GM12878 (cell line): ENCODE data around the gene ALB. TPM values are rescaled to one million over a fixed set of nuclear protein-coding genes. Genes with fewer than 3 reads are reported as not detected.

Source experiments
- ATAC-seq: fragments of 200-7000 bp; cut with Tn5 transposase; 3 replicates; pipeline ENCODE4 v1.9.1; 2020; ENCODE audit warnings: mild to moderate bottlenecking, moderate library complexity
- BruUV-seq: library from RNA; stranded (reverse); fragments of 400-500 nt; replicated peaks from 2 replicates; lab custom pipeline; 2021; lab: Mats Ljungman, UMichigan
- CTCF ChIA-PET: fragments of 300-600 bp; sonication (Branson Sonifier 250); formaldehyde crosslinking; extraction: SDS; loops from one replicate; lab custom pipeline; 2021; ENCODE audit warnings: inconsistent platforms; lab: Yijun Ruan, JAX
- POLR2A ChIA-PET: fragments of 350-600 bp; formaldehyde crosslinking; extraction: SDS; loops from one replicate; lab custom pipeline; 2021; ENCODE audit warnings: inconsistent platforms; lab: Charles Lee
- RAD21 ChIA-PET: fragments of 300-600 bp; sonication (Branson Sonifier 250); formaldehyde crosslinking; loops from one replicate; lab custom pipeline; 2023; ENCODE audit warnings: antibody characterized with exemption; ENCODE audit not compliant: unreplicated experiment; lab: Charles Lee
- SMC1A ChIA-PET: fragments of 300-600 bp; sonication (Branson Sonifier 250); formaldehyde crosslinking; loops from one replicate; lab custom pipeline; 2023; ENCODE audit not compliant: unreplicated experiment, uncharacterized antibody; lab: Charles Lee
- DNase-seq: peaks from one replicate; pipeline ENCODE4 v3.0.0-alpha.2; 2011; ENCODE audit warnings: low read depth, low spot score
- FAIRE-seq: peaks from 3 replicates; lab custom pipeline; 2011; peaks lifted over from hg19 to GRCh38; lab: Jason Lieb, UNC
- H2AFZ ChIP-seq: 2 replicates; pipeline ENCODE4 v1.6.0; 2011; ENCODE audit warnings: low read depth, low read length, control low read depth; ENCODE audit not compliant: control insufficient read depth
- H3K27ac ChIP-seq: 2 replicates; pipeline ENCODE4 v1.5.1; 2011; ENCODE audit warnings: control low read depth; ENCODE audit not compliant: control insufficient read depth, insufficient read depth
- H3K27me3 ChIP-seq, 2 experiments: replicated peaks in 1 of 2; 2 replicates each; pipeline versions ENCODE4 v1.6.0 to v1.6.1; 2011; ENCODE audit warnings: low read length in 1 of 2; ENCODE audit not compliant: control insufficient read depth in 2 of 2, insufficient read depth in 2 of 2
- H3K36me3 ChIP-seq, 2 experiments: 2 replicates each; pipeline ENCODE4 v1.5.1; 2011; ENCODE audit warnings: low read length in 1 of 2; ENCODE audit not compliant: control insufficient read depth in 2 of 2, insufficient read depth in 2 of 2
- H3K4me1 ChIP-seq: 2 replicates; pipeline ENCODE4 v1.6.1; 2011; ENCODE audit warnings: mild to moderate bottlenecking, low read length, moderate library complexity, mixed read lengths; ENCODE audit not compliant: control insufficient read depth, insufficient read depth
- H3K4me2 ChIP-seq: 2 replicates; pipeline ENCODE4 v1.6.0; 2011; ENCODE audit warnings: control low read depth; ENCODE audit not compliant: control insufficient read depth, insufficient read depth
- H3K4me3 ChIP-seq: fragments of 200-600 bp; sonication (generic); 2 replicates; pipeline ENCODE4 v1.5.1; 2016
- H3K79me2 ChIP-seq: 2 replicates; pipeline ENCODE4 v1.6.0; 2011; ENCODE audit warnings: low read length; ENCODE audit not compliant: control insufficient read depth, insufficient read depth
- H3K9ac ChIP-seq: 2 replicates; pipeline ENCODE4 v1.8.0; 2011; ENCODE audit warnings: low read length, control low read depth, mixed read lengths; ENCODE audit not compliant: control insufficient read depth, insufficient read depth
- H3K9me3 ChIP-seq: replicated peaks from 3 replicates; pipeline ENCODE4 v1.5.1; 2011; ENCODE audit warnings: mild to moderate bottlenecking, low read length; ENCODE audit not compliant: control insufficient read depth, insufficient read depth
- H4K20me1 ChIP-seq: 2 replicates; pipeline ENCODE4 v1.6.0; 2011; ENCODE audit not compliant: control insufficient read depth, insufficient read depth
- ATF2 ChIP-seq: IDR thresholded peaks from 2 replicates; pipeline ENCODE4 v1.6.1; 2012; ENCODE audit warnings: low read length, inconsistent platforms
- HCFC1 ChIP-seq: fragments of 150-350 bp; IDR thresholded peaks from 2 replicates; pipeline ENCODE4 v1.6.1; 2014; ENCODE audit warnings: low read length
- KAT2A ChIP-seq: conservative IDR thresholded peaks from 2 replicates; pipeline ENCODE4 v1.6.1; 2011; ENCODE audit warnings: low read depth, low read length; ENCODE audit not compliant: control insufficient read depth
- MLLT1 ChIP-seq: fragments of 450-650 bp; IDR thresholded peaks from 2 replicates; pipeline ENCODE4 v1.6.1; 2016; ENCODE audit warnings: mild to moderate bottlenecking
- NRF1 ChIP-seq: conservative IDR thresholded peaks from 2 replicates; pipeline ENCODE4 v1.6.1; 2011; ENCODE audit warnings: mild to moderate bottlenecking, low read depth, low read length, improper control_type of control experiment
- TCF7 ChIP-seq: IDR thresholded peaks from 2 replicates; pipeline ENCODE4 v1.6.1; 2014; ENCODE audit warnings: antibody characterized with exemption, borderline replicate concordance
- ZNF592 ChIP-seq: fragments of 450-650 bp; IDR thresholded peaks from 2 replicates; pipeline ENCODE4 v1.6.1; 2017; ENCODE audit warnings: mild to moderate bottlenecking, moderate library complexity
- ZNF622 ChIP-seq: fragments of 450-650 bp; IDR thresholded peaks from 2 replicates; pipeline ENCODE4 v1.6.1; 2017; ENCODE audit warnings: mild to moderate bottlenecking, inconsistent platforms
- ZSCAN29 ChIP-seq: fragments of 450-650 bp; IDR thresholded peaks from 2 replicates; pipeline ENCODE4 v1.6.1; 2017; ENCODE audit warnings: mild to moderate bottlenecking, moderate library complexity
- WGBS: methylation state at CpG from one replicate; pipeline ENCODE4 v1.1.6; 2016; ENCODE audit warnings: low lambda C conversion rate; ENCODE audit not compliant: insufficient replicate concordance, insufficient coverage; ENCODE audit errors: missing lambda C conversion rate; 5-methylcytosine and 5-hydroxymethylcytosine counted together
- in situ Hi-C: fragments of 300-500 bp; cut with MboI; formaldehyde crosslinking; loops from 9 replicates; pipeline ENCODE4 v1.14.3; 2018; ENCODE audit warnings: mixed read lengths
- intact Hi-C: fragments of 100-400 bp; cut with micrococcal nuclease; formaldehyde crosslinking; loops from one replicate; pipeline ENCODE4 v1.14.2; 2022; ENCODE audit not compliant: unreplicated experiment
- polyA plus RNA-seq, 11 experiments: library from polyadenylated mRNA; depleted of rRNA in 4 of 11; unstranded in 6 of 11; stranded (reverse) in 5 of 11; fragments of >200 nt; fragmentation: Nextera tagmentation in 4 of 11; fragmentation: Illumina TruSeq in 1 of 11; extraction: Ambion mirVana in 4 of 11; extraction: Trizol in 1 of 11; gene quantifications; 1 replicate in 1 of 11; 2 replicates in 10 of 11; pipeline versions ENCODE4 v1.2.1 to v1.2.3, GENCODE V29; 2011 to 2016; ENCODE audit warnings: inconsistent platforms in 2 of 11, missing spikeins in 2 of 11, low read depth in 1 of 11
- total RNA-seq, 4 experiments: library from RNA; depleted of rRNA in 3 of 4; stranded (reverse); fragments of >200 nt in 3 of 4; fragmentation: Illumina TruSeq in 1 of 4; extraction: Trizol in 1 of 4; gene quantifications; 2 replicates each; pipeline versions ENCODE4 v1.2.1 to v1.2.3, GENCODE V29; 2013 to 2021

The ALB gene
- total and polyA plus RNA-seq, 10 of the 15 experiments (the other 5 are each of a cell fraction or from before 2014, with no cell fraction given) = 0.05 to 29.0 TPM; not detected in 8

DNA sequence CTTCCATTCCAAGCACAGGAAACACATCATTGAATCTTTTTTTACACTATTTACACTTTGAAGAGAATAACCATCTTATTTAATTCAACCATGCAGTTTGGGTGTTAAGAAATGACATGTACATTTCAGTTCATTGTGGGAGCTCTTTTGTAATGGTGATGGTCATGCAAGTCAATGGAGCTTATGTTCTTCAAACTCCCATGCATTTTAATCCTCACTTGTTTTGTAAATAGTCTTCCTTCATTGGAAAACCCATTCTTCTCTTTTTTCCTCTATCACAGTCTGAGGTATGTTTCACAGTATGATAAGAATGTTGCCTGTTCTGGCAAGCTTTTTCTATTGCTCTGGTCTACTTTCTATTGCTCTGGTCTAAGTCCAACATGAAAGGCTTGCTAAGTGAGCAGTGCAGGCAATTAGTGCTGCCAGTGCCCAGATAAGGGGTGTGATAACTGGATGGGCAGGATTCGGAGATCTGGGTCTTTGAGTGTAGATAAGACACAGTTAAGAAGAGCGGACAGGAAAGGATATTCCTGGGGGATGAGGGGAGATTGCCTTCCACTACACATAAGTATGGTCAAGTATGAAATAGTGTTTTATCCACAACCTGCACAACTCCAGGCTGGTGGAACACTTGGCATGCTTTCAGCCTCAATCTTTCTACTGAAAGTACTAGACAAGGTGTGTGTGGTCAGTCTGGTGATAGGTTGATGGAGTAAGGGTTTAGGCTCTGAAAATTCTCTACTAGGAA is 49.0 kb downstream of the ALB start:
- intact Hi-C loops = no loop called here
- SMC1A ChIA-PET = no interaction called here
- Histone ChIP-seq H3K4me3 (no peak overlapping the region), H2AFZ (no peak overlapping the region), H3K4me2 (no peak overlapping the region), H3K27me3 (no peaks in the 10 kb centered on the region), H4K20me1 (no peaks in the 10 kb centered on the region), H3K27ac (no peak overlapping the region), H3K36me3 (no peaks in the 10 kb centered on the region), H3K79me2 (no peaks in the 10 kb centered on the region), H3K4me1 (no peaks in the 10 kb centered on the region), H3K9me3 (no peaks in the 10 kb centered on the region), H3K9ac (no peak overlapping the region)
- ATAC-seq = peak; percentile 27; the same call in 1 of the 3 replicates
- no peak for FAIRE-seq
- BruUV-seq = no TSS peak
- TF ChIP-seq MLLT1 (0 out of 2 replicates have a peak, but pooled peaks have one; percentile 21), HCFC1 (no peak)
- WGBS = 35% methylated on average over 2 of the region's 2 CpGs
- DNase-seq = no peak
- RAD21 ChIA-PET = no interaction called here
- CTCF ChIA-PET = no interaction called here
- in situ Hi-C loops = loop anchor here (10.0 kb wide), 1 partner anchor 62 kb away; no protein-coding TSS in a partner anchor
- POLR2A ChIA-PET = no interaction called here

DNA sequence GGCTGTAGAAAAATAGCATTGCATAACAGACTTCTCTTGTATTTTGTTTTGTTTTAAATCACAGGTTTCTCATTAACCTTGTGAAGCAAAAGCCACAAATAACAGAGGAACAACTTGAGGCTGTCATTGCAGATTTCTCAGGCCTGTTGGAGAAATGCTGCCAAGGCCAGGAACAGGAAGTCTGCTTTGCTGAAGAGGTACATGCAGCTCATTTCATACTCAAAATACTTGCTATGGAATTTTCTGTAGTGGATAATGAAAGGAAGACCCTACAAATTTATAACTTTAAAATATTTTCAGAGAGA is 49.6 kb downstream of the ALB start:
- Histone ChIP-seq H3K9ac (no peak overlapping the region), H3K4me2 (no peak overlapping the region), H3K27ac (no peak overlapping the region), H3K36me3 (no peaks in the 10 kb centered on the region), H4K20me1 (no peaks in the 10 kb centered on the region), H3K4me1 (no peaks in the 10 kb centered on the region), H3K79me2 (no peaks in the 10 kb centered on the region), H3K4me3 (no peak overlapping the region), H3K27me3 (no peaks in the 10 kb centered on the region), H3K9me3 (no peaks in the 10 kb centered on the region), H2AFZ (no peak overlapping the region)
- ChIA-PET CTCF (no interaction called here), POLR2A (no interaction called here), SMC1A (no interaction called here), RAD21 (no interaction called here)
- DNase-seq (no peak), FAIRE-seq (no peak), ATAC-seq (no peak)
- intact Hi-C loops (no loop called here), in situ Hi-C loops (loop anchor here (10.0 kb wide), 1 partner anchor 61 kb away; no protein-coding TSS in a partner anchor)
- BruUV-seq = no TSS peak
- TF ChIP-seq ZNF592 = no peak
- no peak for TF ChIP-seq ZSCAN29
- no peak for TF ChIP-seq KAT2A
- TF ChIP-seq NRF1 = no peak
- no peak for TF ChIP-seq ZNF622
- TF ChIP-seq ATF2 = no peak
- TF ChIP-seq TCF7 = no peak
